Body of pancreas (tissue), 4 donors: ENCODE measurements around the gene NECTIN2.

Experiments
- POLR2A ChIP-seq, 3 donors: fragments of 450-650 bp; IDR thresholded peaks; one replicate each; pipeline ENCODE4 v1.6.1; 2016; ENCODE audit warnings: antibody characterized with exemption in 3 of 3, mild to moderate bottlenecking in 2 of 3
- TF ChIP-seq, protein P1 (sequence below), 7 experiments: fragments of 450-650 bp in 4 of 7; fragments of 200-600 bp in 3 of 7; sonication (generic) in 3 of 7; IDR thresholded peaks; one replicate each; pipeline ENCODE4 v1.5.1; 2016 to 2019; ENCODE audit warnings: antibody characterized with exemption in 7 of 7

- TF ChIP-seq, protein P1, sequence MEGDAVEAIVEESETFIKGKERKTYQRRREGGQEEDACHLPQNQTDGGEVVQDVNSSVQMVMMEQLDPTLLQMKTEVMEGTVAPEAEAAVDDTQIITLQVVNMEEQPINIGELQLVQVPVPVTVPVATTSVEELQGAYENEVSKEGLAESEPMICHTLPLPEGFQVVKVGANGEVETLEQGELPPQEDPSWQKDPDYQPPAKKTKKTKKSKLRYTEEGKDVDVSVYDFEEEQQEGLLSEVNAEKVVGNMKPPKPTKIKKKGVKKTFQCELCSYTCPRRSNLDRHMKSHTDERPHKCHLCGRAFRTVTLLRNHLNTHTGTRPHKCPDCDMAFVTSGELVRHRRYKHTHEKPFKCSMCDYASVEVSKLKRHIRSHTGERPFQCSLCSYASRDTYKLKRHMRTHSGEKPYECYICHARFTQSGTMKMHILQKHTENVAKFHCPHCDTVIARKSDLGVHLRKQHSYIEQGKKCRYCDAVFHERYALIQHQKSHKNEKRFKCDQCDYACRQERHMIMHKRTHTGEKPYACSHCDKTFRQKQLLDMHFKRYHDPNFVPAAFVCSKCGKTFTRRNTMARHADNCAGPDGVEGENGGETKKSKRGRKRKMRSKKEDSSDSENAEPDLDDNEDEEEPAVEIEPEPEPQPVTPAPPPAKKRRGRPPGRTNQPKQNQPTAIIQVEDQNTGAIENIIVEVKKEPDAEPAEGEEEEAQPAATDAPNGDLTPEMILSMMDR (IDR thresholded peaks at IDR 0.05), result no peak
- TF ChIP-seq POLR2A (IDR thresholded peaks at IDR 0.05), result no peak
Measured at GRCh38 chr19:44869733-44870470, 23.8 kb downstream of the NECTIN2 start.
